Right lobe of liver (tissue), 6 donors: ENCODE results near the gene SRCIN1. TPM values are rescaled to one million over a fixed set of nuclear protein-coding genes. Genes with fewer than 3 reads are reported as not detected.

Experiments
- ATAC-seq, 4 donors: fragments of 200-7000 bp; cut with Tn5 transposase; one replicate each; pipeline ENCODE4 v1.9.1; 2020; ENCODE audit warnings: mild to moderate bottlenecking in 4 of 4, moderate library complexity in 4 of 4
- DNase-seq, 3 donors: peaks; one replicate each; pipeline ENCODE4 v3.0.0-alpha.2; 2020
- H3K27ac ChIP-seq, 3 donors: fragments of 200-600 bp; one replicate each; pipeline ENCODE4 v1.8.0; 2022
- H3K27me3 ChIP-seq, 2 donors: fragments of 200-600 bp; one replicate each; pipeline ENCODE4 v1.8.0; 2022
- H3K36me3 ChIP-seq, 4 donors: fragments of 200-600 bp; sonication (generic) in 1 of 4; one replicate each; pipeline versions ENCODE4 v1.5.1 to v1.8.0; 2017 to 2022; ENCODE audit warnings: control low read depth in 1 of 4
- H3K4me1 ChIP-seq, 4 donors: fragments of 200-600 bp; sonication (generic) in 1 of 4; one replicate each; pipeline versions ENCODE4 v1.5.1 to v1.8.0; 2017 to 2022; ENCODE audit warnings: control low read depth in 1 of 4
- H3K4me3 ChIP-seq, 3 donors: fragments of 200-600 bp; one replicate each; pipeline ENCODE4 v1.8.0; 2022
- H3K9me3 ChIP-seq, 4 donors: fragments of 200-600 bp; sonication (generic) in 1 of 4; one replicate each; pipeline versions ENCODE4 v1.5.1 to v1.8.0; 2017 to 2022; ENCODE audit warnings: control low read depth in 1 of 4
- CTCF ChIP-seq, 4 donors: fragments of 200-600 bp in 3 of 4; fragments of 450-650 bp in 1 of 4; IDR thresholded peaks; one replicate each; pipeline versions ENCODE4 v1.5.1 to v1.8.0; 2016 to 2022; ENCODE audit warnings: antibody characterized with exemption in 4 of 4, mild to moderate bottlenecking in 2 of 4
- POLR2A ChIP-seq: fragments of 450-650 bp; IDR thresholded peaks from one replicate; pipeline ENCODE4 v1.6.1; 2017; ENCODE audit warnings: antibody characterized with exemption, mild to moderate bottlenecking
- WGBS: methylation state at CpG from one replicate; pipeline ENCODE4 v1.1.6; 2018; ENCODE audit warnings: low coverage, low lambda C conversion rate; ENCODE audit not compliant: insufficient coverage; ENCODE audit errors: missing lambda C conversion rate; 5-methylcytosine and 5-hydroxymethylcytosine counted together
- intact Hi-C, 2 donors: fragments of 100-400 bp; cut with DNase I; formaldehyde crosslinking; loops; one replicate each; pipeline versions ENCODE4 v1.11.2 to v1.14.1; 2022
- total RNA-seq, 6 experiments: library from RNA; depleted of rRNA in 2 of 6; stranded (reverse); fragments of >200 nt in 2 of 6; fragmentation: NEBNext Ultra II Directional in 3 of 6; extraction: Animal tissue kit (Norgen Biotek cat#: 25700) in 3 of 6; gene quantifications; one replicate each; pipeline versions ENCODE4 v1.1.0 to v1.2.4, GENCODE V29; 2016 to 2023
- donor health status: DM: no; HTN: yes; CAD: no.
- donor health status: DM: no; HTN: no; CAD: no.
- donor health status: DM: no; HTN: no; CAD: no.
- donor health status: DM: no; HTN: yes; CAD: no.
- donor health status: DM: no; HTN: yes; CAD: no.

Gene SRCIN1
- total RNA-seq, 6 experiments from 2014 or later: 5.6 to 17.6 (median 11.5) TPM

GRCh38 chr17:38564869-38565268, 40.9 kb downstream of the SRCIN1 start:
- no peak for DNase-seq
- Histone ChIP-seq H3K36me3 (no peaks in the 10 kb centered on the region), H3K27ac (no peak overlapping the region), H3K9me3 (no peaks in the 10 kb centered on the region), H3K27me3 (no peaks in the 10 kb centered on the region), H3K4me1 (peaks cover 0 to 7% (median 2%) of the 10 kb centered on the region in 4 donors), H3K4me3 (no peak overlapping the region)
- intact Hi-C loops: no loop called here
- TF ChIP-seq CTCF (IDR thresholded peaks at IDR 0.05) (no peak), POLR2A (no peak)
- 20% methylated on average over 2 of the region's 6 CpGs for WGBS
- ATAC-seq: no peak

- WGBS: 57% methylated on average over 6 of the region's 14 CpGs
- DNase-seq (no peak), ATAC-seq (no peak)
- intact Hi-C loops: no loop called here
- Histone ChIP-seq H3K9me3 (no peaks in the 10 kb centered on the region), H3K4me1 (peaks cover 0 to 13% (median 5%) of the 10 kb centered on the region in 4 donors), H3K36me3 (no peaks in the 10 kb centered on the region), H3K4me3 (no peak overlapping the region), H3K27ac (no peak overlapping the region), H3K27me3 (no peaks in the 10 kb centered on the region)
- TF ChIP-seq CTCF (IDR thresholded peaks at IDR 0.05) (no peak), POLR2A (no peak)
Observed at GRCh38 chr17:38564254-38564837, 41.4 kb downstream of the SRCIN1 start.

GRCh38 chr17:38563362-38564253, 42.1 kb downstream of the SRCIN1 start:
- intact Hi-C loops: no loop called here
- no peak for TF ChIP-seq CTCF (IDR thresholded peaks at IDR 0.05)
- no peak for TF ChIP-seq POLR2A
- Histone ChIP-seq H3K27ac (no peak overlapping the region), H3K9me3 (no peaks in the 10 kb centered on the region), H3K27me3 (no peaks in the 10 kb centered on the region), H3K4me1 (peaks cover 0 to 20% (median 8%) of the 10 kb centered on the region in 4 donors), H3K4me3 (no peak overlapping the region), H3K36me3 (no peaks in the 10 kb centered on the region)
- no peak for DNase-seq
- WGBS: 41% methylated on average over 11 of the region's 50 CpGs
- no peak for ATAC-seq

GRCh38 chr17:38562903-38563302, 42.8 kb downstream of the SRCIN1 start:
- H3K36me3 ChIP-seq: no peaks in the 10 kb centered on the region
- intact Hi-C loops: no loop called here
- H3K4me3 ChIP-seq: no peak overlapping the region
- H3K9me3 ChIP-seq: no peaks in the 10 kb centered on the region
- H3K27me3 ChIP-seq: no peaks in the 10 kb centered on the region
- no peak for ATAC-seq
- no peak for TF ChIP-seq CTCF (IDR thresholded peaks at IDR 0.05)
- TF ChIP-seq POLR2A: no peak
- H3K4me1 ChIP-seq: peaks cover 0 to 21% (median 9%) of the 10 kb centered on the region in 4 donors
- no peak overlapping the region for H3K27ac ChIP-seq
- WGBS: 54% methylated on average over 7 of the region's 16 CpGs
- no peak for DNase-seq
